Naive thymus-derived CD4-positive, alpha-beta T cell (primary cell): Measurements from ENCODE around the gene IGSF11. TPM values are rescaled to one million over a fixed set of nuclear protein-coding genes. Genes with fewer than 3 reads are reported as not detected.

Experiments used
- ATAC-seq: fragments of 150-1000 bp; cut with Tn5 transposase; 2 replicates; pipeline ENCODE4 v1.10.0; 2021; ENCODE audit warnings: mild to moderate bottlenecking, moderate library complexity
- CTCF ChIA-PET: fragments of 350-600 bp; sonication (Branson Sonifier 250); formaldehyde crosslinking; loops from one replicate; lab custom pipeline; 2021; ENCODE audit warnings: antibody characterized with exemption; lab: Charles Lee
- POLR2A ChIA-PET: fragments of 350-600 bp; sonication (Branson Sonifier 250); formaldehyde crosslinking; loops from one replicate; lab custom pipeline; 2021; ENCODE audit warnings: antibody characterized with exemption, inconsistent platforms; lab: Charles Lee
- DNase-seq, 9 donors: peaks; one replicate each; pipeline versions ENCODE4 v3.0.0 to v3.0.0-alpha.2; 2020 to 2022; ENCODE audit warnings: mixed read lengths in 1 of 9
- H3K27ac ChIP-seq: one replicate; pipeline ENCODE4 v1.7.0; 2013; ENCODE audit warnings: mild to moderate bottlenecking, low read depth, low read length, moderate library complexity
- H3K27me3 ChIP-seq, 2 donors: one replicate each; pipeline ENCODE4 v1.7.0; 2013; ENCODE audit warnings: low read length in 2 of 2, mild to moderate bottlenecking in 2 of 2, moderate library complexity in 2 of 2; ENCODE audit not compliant: control insufficient read depth in 2 of 2, insufficient read depth in 2 of 2
- H3K36me3 ChIP-seq, 3 experiments: 1 replicate in 2 of 3; 2 replicates in 1 of 3; pipeline ENCODE4 v1.7.0; 2013; ENCODE audit warnings: low read length in 3 of 3, mild to moderate bottlenecking in 3 of 3, moderate library complexity in 1 of 3; ENCODE audit not compliant: insufficient read depth in 3 of 3, control insufficient read depth in 2 of 3
- H3K4me1 ChIP-seq, 2 donors: one replicate each; pipeline ENCODE4 v1.7.0; 2013; ENCODE audit warnings: low read length in 2 of 2, mild to moderate bottlenecking in 2 of 2, moderate library complexity in 1 of 2; ENCODE audit not compliant: control insufficient read depth in 2 of 2, insufficient read depth in 2 of 2
- H3K4me3 ChIP-seq: 2 replicates; pipeline ENCODE4 v1.7.0; 2013; ENCODE audit warnings: mild to moderate bottlenecking, low read length
- H3K9me3 ChIP-seq, 3 experiments: 1 replicate in 2 of 3; 2 replicates in 1 of 3; pipeline ENCODE4 v1.7.0; 2013; ENCODE audit warnings: low read length in 3 of 3; ENCODE audit not compliant: control insufficient read depth in 2 of 3
- H3K27ac Mint-ChIP-seq, 9 donors: one replicate each; pipeline ENCODE4 v1.8.0; 2020 to 2022; ENCODE audit warnings: mixed read lengths in 9 of 9, mild to moderate bottlenecking in 8 of 9, moderate library complexity in 5 of 9, inconsistent platforms in 2 of 9
- H3K27me3 Mint-ChIP-seq, 5 donors: one replicate each; pipeline ENCODE4 v1.8.0; 2021 to 2022; ENCODE audit warnings: mixed read lengths in 5 of 5, mild to moderate bottlenecking in 1 of 5
- H3K36me3 Mint-ChIP-seq, 5 donors: one replicate each; pipeline ENCODE4 v1.8.0; 2020 to 2022; ENCODE audit warnings: mixed read lengths in 5 of 5, mild to moderate bottlenecking in 3 of 5, inconsistent platforms in 1 of 5
- H3K4me1 Mint-ChIP-seq, 7 donors: one replicate each; pipeline ENCODE4 v1.8.0; 2020 to 2022; ENCODE audit warnings: mixed read lengths in 7 of 7, mild to moderate bottlenecking in 3 of 7, inconsistent platforms in 1 of 7
- H3K4me3 Mint-ChIP-seq, 10 donors: one replicate each; pipeline ENCODE4 v1.8.0; 2020 to 2022; ENCODE audit warnings: mild to moderate bottlenecking in 10 of 10, mixed read lengths in 10 of 10, moderate library complexity in 6 of 10, inconsistent platforms in 2 of 10
- H3K9me3 Mint-ChIP-seq, 11 donors: one replicate each; pipeline ENCODE4 v1.8.0; 2020 to 2022; ENCODE audit warnings: mixed read lengths in 11 of 11, mild to moderate bottlenecking in 4 of 11, inconsistent platforms in 1 of 11, moderate library complexity in 1 of 11
- intact Hi-C, 2 donors: fragments of 100-400 bp; cut with micrococcal nuclease; formaldehyde crosslinking; loops; one replicate each; pipeline ENCODE4 v1.15.1; 2023
- polyA plus RNA-seq, 2 donors: library from polyadenylated mRNA; unstranded; fragments of 300-500 nt; fragmentation: Illumina TruSeq; gene quantifications; one replicate each; pipeline ENCODE4 v1.2.3, GENCODE V29; 2021
- total RNA-seq, 6 experiments: library from RNA in 5 of 6; stranded (reverse) in 5 of 6; gene quantifications; 1 replicate in 5 of 6; 2 replicates in 1 of 6; pipeline ENCODE4 v1.2.3 and lab custom pipeline; 2021 to 2026

IGSF11 gene
- total and polyA plus RNA-seq, 7 experiments from 2014 or later, result 0.15 to 0.85 (median 0.41) TPM; not detected in 1

GRCh38 chr3:118912188-118912587 lies 122.5 kb downstream of the IGSF11 start:
- H3K27ac ChIP-seq, result no peak overlapping the region
- H3K9me3 ChIP-seq, result no peaks in the 10 kb centered on the region
- DNase-seq (no peak), ATAC-seq (no peak)
- intact Hi-C loops, result no loop called here
- H3K27me3 ChIP-seq, result peaks cover 0 to 3% of the 10 kb centered on the region in 2 donors
- Mint-ChIP-seq H3K4me1 (peaks cover 0 to 10% (median 0%) of the 10 kb centered on the region in 7 donors), H3K27ac (no peak overlapping the region), H3K4me3 (no peak overlapping the region), H3K27me3 (peaks cover 0 to 14% (median 6%) of the 10 kb centered on the region in 5 donors), H3K9me3 (no peaks in the 10 kb centered on the region), H3K36me3 (no peaks in the 10 kb centered on the region)
- ChIA-PET CTCF (interaction anchor here (0.6 to 1.4 kb wide), 2 partner anchors 28 to 191 kb away, joined by 3 to 5 read pairs; no protein-coding TSS in a partner anchor), POLR2A (interaction anchor here (0.9 kb wide), 1 partner anchor 65 kb away, joined by 3 read pairs; no protein-coding TSS in a partner anchor)
- no peak overlapping the region for H3K4me3 ChIP-seq
- H3K36me3 ChIP-seq, result no peaks in the 10 kb centered on the region
- H3K4me1 ChIP-seq, result no peaks in the 10 kb centered on the region

GRCh38 chr3:118910332-118910731 lies 124.3 kb downstream of the IGSF11 start:
- Mint-ChIP-seq H3K27ac (no peak overlapping the region), H3K4me3 (no peak overlapping the region), H3K27me3 (peaks cover 0 to 14% (median 6%) of the 10 kb centered on the region in 5 donors), H3K36me3 (no peaks in the 10 kb centered on the region), H3K9me3 (no peaks in the 10 kb centered on the region), H3K4me1 (peaks cover 0 to 10% (median 0%) of the 10 kb centered on the region in 7 donors)
- intact Hi-C loops, result no loop called here
- Histone ChIP-seq H3K9me3 (no peaks in the 10 kb centered on the region), H3K36me3 (no peaks in the 10 kb centered on the region), H3K27me3 (peaks cover 0 to 3% of the 10 kb centered on the region in 2 donors), H3K27ac (no peak overlapping the region), H3K4me3 (no peak overlapping the region), H3K4me1 (no peaks in the 10 kb centered on the region)
- POLR2A ChIA-PET, result no interaction called here
- ATAC-seq (no peak), DNase-seq (no peak)
- CTCF ChIA-PET, result interaction anchor here (0.6 to 0.8 kb wide), 2 partner anchors 27 to 42 kb away, joined by 3 to 5 read pairs; no protein-coding TSS in a partner anchor

- H3K27ac ChIP-seq, result no peak overlapping the region
- H3K27ac Mint-ChIP-seq, result no peak overlapping the region
- H3K36me3 ChIP-seq, result no peaks in the 10 kb centered on the region
- intact Hi-C loops, result no loop called here
- H3K9me3 Mint-ChIP-seq, result no peaks in the 10 kb centered on the region
- no peaks in the 10 kb centered on the region for H3K4me1 ChIP-seq
- no peak for ATAC-seq
- ChIA-PET POLR2A (no interaction called here), CTCF (interaction anchor here (0.8 kb wide), 1 partner anchor 26 kb away, joined by 5 read pairs; no protein-coding TSS in a partner anchor)
- DNase-seq, result no peak
- peaks cover 0 to 17% (median 6%) of the 10 kb centered on the region in 5 donors for H3K27me3 Mint-ChIP-seq
- no peaks in the 10 kb centered on the region for H3K36me3 Mint-ChIP-seq
- H3K9me3 ChIP-seq, result no peaks in the 10 kb centered on the region
- no peak overlapping the region for H3K4me3 ChIP-seq
- peaks cover 0 to 3% of the 10 kb centered on the region in 2 donors for H3K27me3 ChIP-seq
- peaks cover 0 to 10% (median 0%) of the 10 kb centered on the region in 7 donors for H3K4me1 Mint-ChIP-seq
- H3K4me3 Mint-ChIP-seq, result no peak overlapping the region
Observed at GRCh38 chr3:118909763-118910162, 124.9 kb downstream of the IGSF11 start.

- Mint-ChIP-seq H3K4me3 (no peak overlapping the region), H3K36me3 (no peaks in the 10 kb centered on the region), H3K27me3 (peaks cover 0 to 14% (median 6%) of the 10 kb centered on the region in 5 donors), H3K4me1 (peaks cover 0 to 10% (median 0%) of the 10 kb centered on the region in 7 donors), H3K27ac (no peak overlapping the region), H3K9me3 (no peaks in the 10 kb centered on the region)
- peaks cover 0 to 3% of the 10 kb centered on the region in 2 donors for H3K27me3 ChIP-seq
- no peak for ATAC-seq
- intact Hi-C loops, result no loop called here
- H3K9me3 ChIP-seq, result no peaks in the 10 kb centered on the region
- POLR2A ChIA-PET, result no interaction called here
- no peaks in the 10 kb centered on the region for H3K36me3 ChIP-seq
- no peak overlapping the region for H3K27ac ChIP-seq
- DNase-seq, result no peak
- no peaks in the 10 kb centered on the region for H3K4me1 ChIP-seq
- CTCF ChIA-PET, result interaction anchor here (1.4 to 1.8 kb wide), 2 partner anchors 25 to 127 kb away, joined by 5 read pairs; partner anchors contain the start of gene IGSF11
- H3K4me3 ChIP-seq, result no peak overlapping the region
Observed at GRCh38 chr3:118907909-118908308, 126.7 kb downstream of the IGSF11 start.

- intact Hi-C loops, result no loop called here
- DNase-seq (no peak), ATAC-seq (no peak)
- POLR2A ChIA-PET, result no interaction called here
- H3K27ac ChIP-seq, result no peak overlapping the region
- Mint-ChIP-seq H3K4me3 (no peak overlapping the region), H3K36me3 (peaks cover 0 to 3% (median 0%) of the 10 kb centered on the region in 5 donors), H3K9me3 (peaks cover 0 to 2% (median 0%) of the 10 kb centered on the region in 11 donors), H3K4me1 (peaks cover 0 to 8% (median 0%) of the 10 kb centered on the region in 7 donors), H3K27ac (no peak overlapping the region), H3K27me3 (peaks cover 0 to 20% (median 2%) of the 10 kb centered on the region in 5 donors)
- no peaks in the 10 kb centered on the region for H3K36me3 ChIP-seq
- no peaks in the 10 kb centered on the region for H3K27me3 ChIP-seq
- CTCF ChIA-PET, result no interaction called here
- H3K4me1 ChIP-seq, result no peaks in the 10 kb centered on the region
- H3K4me3 ChIP-seq, result no peak overlapping the region
- no peaks in the 10 kb centered on the region for H3K9me3 ChIP-seq
Observed at GRCh38 chr3:118900737-118901525, 133.7 kb downstream of the IGSF11 start.

- H3K36me3 Mint-ChIP-seq, result peaks cover 0 to 4% (median 0%) of the 10 kb centered on the region in 5 donors
- ATAC-seq, result no peak
- Histone ChIP-seq H3K4me1 (no peaks in the 10 kb centered on the region), H3K9me3 (no peaks in the 10 kb centered on the region), H3K4me3 (no peak overlapping the region), H3K36me3 (no peaks in the 10 kb centered on the region), H3K27ac (no peak overlapping the region), H3K27me3 (no peaks in the 10 kb centered on the region)
- CTCF ChIA-PET, result interaction anchor here (0.6 kb wide), 1 partner anchor 410 kb away, joined by 3 read pairs; no protein-coding TSS in a partner anchor
- peaks cover 0 to 16% (median 6%) of the 10 kb centered on the region in 5 donors for H3K27me3 Mint-ChIP-seq
- no peak for DNase-seq
- no peak overlapping the region for H3K27ac Mint-ChIP-seq
- POLR2A ChIA-PET, result no interaction called here
- peaks cover 0 to 15% (median 1%) of the 10 kb centered on the region in 7 donors for H3K4me1 Mint-ChIP-seq
- H3K4me3 Mint-ChIP-seq, result no peak overlapping the region
- intact Hi-C loops, result no loop called here
- no peaks in the 10 kb centered on the region for H3K9me3 Mint-ChIP-seq
Observed at GRCh38 chr3:118890206-118890605, 144.4 kb downstream of the IGSF11 start.
